Esophagus mucosa (tissue), 1 donor: ENCODE data around the gene ZKSCAN8. TPM values are rescaled to one million over a fixed set of nuclear protein-coding genes. Genes with fewer than 3 reads are reported as not detected.

ENCODE experiments used
- ATAC-seq: fragments of 200-7000 bp; cut with Tn5 transposase; one replicate; pipeline ENCODE4 v1.9.1; 2020
- total RNA-seq: library from RNA; stranded (reverse); gene quantifications from one replicate; pipeline ENCODE4 v1.2.4, GENCODE V29; 2023
- donor health status: DM: yes; HTN: yes; CAD: no.

Gene ZKSCAN8
- total RNA-seq, 1 donor from 2014 or later: 6.6 TPM

GRCh38 chr6:28139860-28140543 lies 1.7 kb upstream of the ZKSCAN8 start:
- no peak for ATAC-seq

DNA sequence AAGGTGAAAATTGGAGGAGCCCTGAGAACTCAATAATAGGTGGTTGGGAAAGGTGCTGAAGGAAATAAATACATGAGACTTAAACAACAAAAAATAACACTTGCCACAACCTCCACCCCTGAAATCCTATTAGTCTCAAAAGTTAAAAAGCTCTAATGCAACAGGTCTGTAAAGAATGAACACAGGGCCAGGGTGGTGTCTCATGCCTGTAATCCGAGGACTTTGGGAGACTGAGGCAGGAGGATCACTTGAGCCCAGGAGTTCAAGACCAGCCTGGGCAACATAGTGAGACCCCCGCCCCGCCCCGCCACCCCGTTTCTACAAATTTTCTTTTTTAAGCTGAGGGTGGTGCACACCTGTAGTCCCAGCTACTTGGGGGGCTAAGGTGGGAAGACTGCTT lies 1.1 kb upstream of the ZKSCAN8 start:
- no peak for ATAC-seq

DNA sequence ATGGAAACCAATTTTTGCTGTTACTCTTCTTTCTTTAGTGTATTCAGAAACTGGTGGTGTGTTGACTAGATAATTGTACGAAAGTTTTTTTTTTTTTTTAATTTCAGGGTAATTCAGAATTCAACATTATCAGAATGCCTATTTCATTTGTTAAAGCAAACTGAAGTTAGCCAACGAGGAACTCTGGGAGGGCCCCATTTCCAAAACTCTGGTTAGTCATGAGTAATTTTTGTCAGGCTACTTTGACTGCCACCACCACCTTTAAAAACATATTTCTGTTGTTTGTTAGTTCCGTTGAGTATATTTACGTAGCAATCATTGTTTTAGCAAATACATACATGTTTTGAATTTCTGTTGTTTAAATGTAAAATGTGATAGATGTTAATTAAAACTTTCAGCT lies 763 bp downstream of the ZKSCAN8 start:
- no peak for ATAC-seq

DNA sequence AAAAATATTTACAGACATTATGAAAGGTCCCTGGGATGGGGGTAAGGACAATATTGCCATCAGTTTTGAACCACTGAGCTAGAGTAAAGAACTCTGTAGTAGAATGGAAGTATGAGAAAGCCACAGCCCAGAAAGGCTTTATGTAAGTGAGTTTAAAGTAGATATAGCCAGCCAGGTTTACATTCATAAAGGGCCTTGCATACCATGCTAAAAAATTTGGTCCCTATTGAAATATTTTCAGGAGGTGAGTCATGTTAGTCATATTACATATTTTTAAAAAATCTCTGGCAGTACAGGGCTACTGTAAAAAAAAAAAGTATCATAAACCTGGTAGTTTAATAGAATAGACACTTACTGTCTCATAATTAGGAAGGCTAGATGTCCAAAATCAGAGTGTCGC lies 3.5 kb downstream of the ZKSCAN8 start:
- ATAC-seq: no peak

DNA sequence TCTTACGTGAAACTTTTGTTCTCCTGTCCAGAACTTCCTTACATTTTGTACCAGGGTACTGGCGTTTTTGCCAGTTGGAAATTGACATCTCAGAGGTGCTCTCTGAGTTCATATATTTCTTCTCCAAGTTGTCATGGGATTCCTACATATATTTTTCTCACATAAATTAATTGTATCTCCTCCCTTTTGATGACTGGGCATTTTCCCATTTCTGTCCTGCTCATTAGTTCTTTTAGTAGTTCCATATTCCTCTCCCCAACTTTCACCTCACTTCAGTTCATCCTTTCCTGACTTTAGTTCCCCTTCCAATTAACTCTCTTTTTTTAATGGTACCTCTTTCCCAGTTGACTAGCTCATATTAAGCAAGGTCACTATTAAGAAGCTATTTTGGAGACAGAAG lies 10.8 kb downstream of the ZKSCAN8 start:
- no peak for ATAC-seq

- no peak for ATAC-seq
Measured at GRCh38 chr6:28153546-28153945, 11.9 kb downstream of the ZKSCAN8 start.

- no peak for ATAC-seq
Measured at GRCh38 chr6:28154357-28154756, 12.7 kb downstream of the ZKSCAN8 start.

GRCh38 chr6:28158318-28158717 lies 16.6 kb downstream of the ZKSCAN8 start:
- ATAC-seq: no peak

DNA sequence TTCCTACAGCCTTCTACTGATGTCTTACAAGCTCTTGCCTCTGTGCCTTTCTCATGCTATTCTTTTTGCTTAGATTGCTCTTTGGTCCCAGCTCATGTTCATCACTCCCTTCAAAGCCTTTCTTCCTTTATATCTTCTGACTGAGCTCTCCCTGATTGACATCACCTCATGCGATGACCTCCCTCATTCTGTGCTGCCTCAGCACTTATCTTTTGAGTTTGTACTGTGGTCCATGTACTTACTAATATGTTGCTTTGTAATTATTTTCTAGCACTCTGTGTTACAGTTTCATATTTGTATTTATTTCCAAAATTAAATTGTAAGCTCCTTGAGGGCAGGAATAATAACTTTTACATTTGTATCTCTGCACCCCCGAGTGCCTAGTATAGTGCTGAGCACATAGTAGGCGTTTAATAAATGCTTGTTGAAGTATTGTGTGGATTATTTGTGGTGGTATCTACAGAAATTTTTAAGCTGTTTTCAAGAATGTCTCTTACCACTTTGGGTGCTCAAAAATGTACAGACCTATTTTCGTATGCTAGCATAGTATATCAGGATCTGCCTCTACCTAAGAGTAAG lies 17.4 kb downstream of the ZKSCAN8 start:
- ATAC-seq: no peak

- no peak for ATAC-seq
Measured at GRCh38 chr6:28160233-28160632, 18.6 kb downstream of the ZKSCAN8 start.

- ATAC-seq: peak; percentile 87
Measured at GRCh38 chr6:28161410-28162079, 19.9 kb downstream of the ZKSCAN8 start.

GRCh38 chr6:28165563-28165962 lies 23.9 kb downstream of the ZKSCAN8 start:
- no peak for ATAC-seq

- ATAC-seq: no peak
Measured at GRCh38 chr6:28167068-28167467, 25.4 kb downstream of the ZKSCAN8 start.

GRCh38 chr6:28167926-28168325 lies 26.2 kb downstream of the ZKSCAN8 start:
- ATAC-seq: no peak

- no peak for ATAC-seq
Measured at GRCh38 chr6:28171271-28171670, 29.6 kb downstream of the ZKSCAN8 start.

- no peak for ATAC-seq
Measured at GRCh38 chr6:28172006-28172405, 30.3 kb downstream of the ZKSCAN8 start.

GRCh38 chr6:28176373-28176772 lies 34.7 kb downstream of the ZKSCAN8 start:
- ATAC-seq: no peak

- no peak for ATAC-seq
Measured at GRCh38 chr6:28182255-28182654, 40.6 kb downstream of the ZKSCAN8 start.

GRCh38 chr6:28188111-28188979 lies 46.7 kb downstream of the ZKSCAN8 start:
- no peak for ATAC-seq

GRCh38 chr6:28200020-28200419 lies 58.3 kb downstream of the ZKSCAN8 start:
- ATAC-seq: no peak

GRCh38 chr6:28203201-28203600 lies 61.5 kb downstream of the ZKSCAN8 start:
- no peak for ATAC-seq

DNA sequence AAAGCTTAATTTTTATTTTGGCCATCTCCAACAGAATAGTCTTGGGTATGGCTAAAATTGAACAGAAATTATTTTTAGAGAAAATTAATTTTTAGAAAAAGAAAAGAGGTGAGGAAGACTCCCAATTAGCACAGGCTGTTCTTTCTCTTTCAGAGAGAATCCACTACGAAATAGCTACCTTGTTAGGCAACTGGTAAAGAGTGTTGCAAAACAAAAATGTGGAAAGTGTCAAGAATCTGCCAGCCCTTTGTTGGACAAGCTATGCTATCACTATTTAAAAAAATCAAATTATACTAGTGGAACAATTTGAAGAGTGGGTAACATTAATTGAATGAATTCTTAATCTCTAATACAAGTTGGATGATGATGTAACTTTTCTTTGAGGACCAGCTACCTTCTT lies 64.2 kb downstream of the ZKSCAN8 start:
- no peak for ATAC-seq

- ATAC-seq: no peak
Measured at GRCh38 chr6:28206527-28206926, 64.8 kb downstream of the ZKSCAN8 start.
